ENCODE measurements around the gene CD81.

Gene CD81

DNA sequence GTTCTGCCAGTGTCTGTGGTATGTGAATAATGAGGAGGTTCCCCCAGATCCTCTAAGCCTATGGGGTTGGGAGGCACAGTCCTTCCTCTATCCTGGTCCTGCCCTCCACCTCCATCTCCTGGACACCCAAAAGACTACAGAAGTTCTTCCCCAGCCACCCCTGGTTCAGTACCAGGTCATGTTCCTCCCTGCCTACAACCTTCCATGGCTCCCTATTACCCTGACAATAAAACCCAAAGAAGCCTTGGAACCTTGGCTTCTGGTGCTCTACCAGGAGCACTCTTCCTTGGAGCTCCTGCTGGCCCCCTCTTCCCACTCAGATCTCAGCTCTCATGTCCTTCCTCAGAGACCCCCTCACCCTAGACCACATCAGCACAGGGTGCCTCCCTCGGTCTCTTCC, 54.3 kb downstream of the CD81 start:
- FAIRE-seq = no peak
- DNase-seq (ENCODE audit: insufficient read length, low spot score) = no peak
- TF ChIP-seq, protein P1, sequence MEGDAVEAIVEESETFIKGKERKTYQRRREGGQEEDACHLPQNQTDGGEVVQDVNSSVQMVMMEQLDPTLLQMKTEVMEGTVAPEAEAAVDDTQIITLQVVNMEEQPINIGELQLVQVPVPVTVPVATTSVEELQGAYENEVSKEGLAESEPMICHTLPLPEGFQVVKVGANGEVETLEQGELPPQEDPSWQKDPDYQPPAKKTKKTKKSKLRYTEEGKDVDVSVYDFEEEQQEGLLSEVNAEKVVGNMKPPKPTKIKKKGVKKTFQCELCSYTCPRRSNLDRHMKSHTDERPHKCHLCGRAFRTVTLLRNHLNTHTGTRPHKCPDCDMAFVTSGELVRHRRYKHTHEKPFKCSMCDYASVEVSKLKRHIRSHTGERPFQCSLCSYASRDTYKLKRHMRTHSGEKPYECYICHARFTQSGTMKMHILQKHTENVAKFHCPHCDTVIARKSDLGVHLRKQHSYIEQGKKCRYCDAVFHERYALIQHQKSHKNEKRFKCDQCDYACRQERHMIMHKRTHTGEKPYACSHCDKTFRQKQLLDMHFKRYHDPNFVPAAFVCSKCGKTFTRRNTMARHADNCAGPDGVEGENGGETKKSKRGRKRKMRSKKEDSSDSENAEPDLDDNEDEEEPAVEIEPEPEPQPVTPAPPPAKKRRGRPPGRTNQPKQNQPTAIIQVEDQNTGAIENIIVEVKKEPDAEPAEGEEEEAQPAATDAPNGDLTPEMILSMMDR (IDR thresholded peaks at IDR 0.05; ENCODE audit: insufficient read depth, missing control alignments) = no peak

DNA sequence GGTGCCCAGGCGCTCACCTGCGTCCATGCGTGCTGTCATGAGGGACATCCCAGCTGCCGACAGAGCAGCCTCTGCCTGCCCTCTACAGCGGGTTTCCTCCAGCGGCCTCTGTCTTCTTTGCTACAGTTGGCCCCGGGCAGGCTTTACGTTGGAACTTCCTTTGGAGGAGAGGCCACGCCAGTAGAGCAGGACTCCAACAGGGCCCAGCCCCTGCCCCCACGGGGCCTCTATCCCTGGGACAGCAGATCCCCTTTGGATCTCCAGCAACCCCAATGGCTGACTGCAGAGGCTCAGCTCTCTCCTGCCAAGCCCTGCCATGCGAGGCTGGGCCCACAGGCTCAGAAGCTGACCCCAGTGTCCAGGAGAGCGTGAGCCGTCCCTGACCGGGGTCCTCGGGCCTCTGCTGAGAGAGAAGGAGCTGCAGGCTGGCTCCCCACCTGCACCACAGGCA, 55.1 kb downstream of the CD81 start:
- no peak for FAIRE-seq
- DNase-seq (ENCODE audit: insufficient read length, low spot score) = no peak
- TF ChIP-seq, protein P1 (IDR thresholded peaks at IDR 0.05; ENCODE audit: insufficient read depth, missing control alignments) = no peak

DNA sequence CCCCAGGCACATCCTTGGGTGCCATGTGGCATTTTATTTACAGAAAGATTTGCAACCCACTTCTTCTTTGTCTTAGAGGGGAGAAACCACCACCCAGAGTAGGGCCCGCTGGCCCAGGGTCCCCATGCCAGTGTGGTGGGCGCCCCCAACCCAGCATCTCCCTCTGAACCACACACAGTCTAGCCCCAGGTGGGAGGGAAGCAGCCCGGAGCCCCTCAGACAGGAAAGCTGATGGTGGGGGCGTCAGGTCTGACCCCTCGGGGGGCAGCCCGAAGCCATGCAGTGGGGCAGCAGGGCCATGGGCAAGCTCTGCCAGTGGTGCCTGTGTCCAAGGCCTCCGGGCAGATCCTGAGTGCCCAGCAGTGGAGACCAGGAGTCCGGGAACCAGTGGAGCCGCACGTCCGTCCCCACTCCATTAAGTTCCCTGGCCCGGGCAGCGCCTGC, 55.5 kb downstream of the CD81 start:
- DNase-seq (ENCODE audit: insufficient read length, low spot score) = no peak
- TF ChIP-seq, protein P1 (IDR thresholded peaks at IDR 0.05; ENCODE audit: insufficient read depth, missing control alignments) = no peak
- no peak for FAIRE-seq

GRCh38 chr11:2433106-2433925, 56.2 kb downstream of the CD81 start:
- FAIRE-seq = no peak
- TF ChIP-seq, protein P1 (IDR thresholded peaks at IDR 0.05; ENCODE audit: insufficient read depth, missing control alignments) = no peak

GRCh38 chr11:2434008-2434407, 56.9 kb downstream of the CD81 start:
- DNase-seq (ENCODE audit: insufficient read length, low spot score) (no peak), FAIRE-seq (no peak)
- TF ChIP-seq, protein P1 (IDR thresholded peaks at IDR 0.05; ENCODE audit: insufficient read depth, missing control alignments) = no peak

More at GRCh38 chr11:2433106-2433925, 56.2 kb downstream of the CD81 start:
- DNase-seq (ENCODE audit: insufficient read length, low spot score) = no peak

DNA sequence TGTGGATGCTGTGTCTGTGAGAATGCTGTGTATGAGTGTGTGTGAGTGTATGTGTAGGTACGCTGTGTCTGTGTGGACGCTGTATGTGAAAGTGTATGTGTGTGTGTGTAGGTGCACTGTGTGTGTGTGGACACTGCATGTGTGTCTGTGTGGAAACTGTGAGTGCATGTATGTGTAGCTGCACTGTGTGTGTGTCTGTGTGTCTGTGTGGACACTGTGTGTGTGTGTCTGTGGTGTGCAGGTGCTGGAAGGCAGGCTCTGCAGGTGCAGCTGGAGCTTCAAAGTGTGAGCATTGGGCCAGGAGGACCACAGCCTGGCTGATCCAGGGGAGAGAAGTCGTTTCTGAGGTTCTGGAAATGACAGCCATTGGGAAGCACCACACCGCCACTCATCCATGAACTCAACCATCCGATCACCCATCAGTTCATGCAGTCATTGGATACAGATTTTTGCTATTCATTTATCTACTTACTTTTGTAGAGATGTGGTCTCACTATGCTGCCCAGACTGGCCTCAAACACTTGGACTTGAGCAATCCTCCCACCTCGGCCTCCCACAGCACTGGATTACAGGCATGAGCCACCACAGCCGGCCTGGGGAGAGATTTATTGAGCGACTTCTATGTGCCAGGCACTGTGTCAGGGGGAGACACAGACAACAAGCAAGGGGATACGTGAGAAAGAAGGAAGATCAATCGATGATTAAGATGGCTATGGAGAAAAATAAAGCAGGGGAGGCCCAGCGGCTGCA, 57.6 kb downstream of the CD81 start:
- TF ChIP-seq, protein P1 (IDR thresholded peaks at IDR 0.05; ENCODE audit: insufficient read depth, missing control alignments) = no peak
- FAIRE-seq = no peak
- DNase-seq (ENCODE audit: insufficient read length, low spot score) = no peak
